GM18511 (cell line): Measurements from ENCODE around the gene ADAMTS14.
"Not testable (repeated sequence)": the region's sequence is repeated elsewhere in the genome, so short reads cannot be mapped to it uniquely, and the experiment has no call there.

Experiments
- ATAC-seq: cut with Tn5 transposase; IDR thresholded peaks from one replicate; pipeline ENCODE4 v1.9.1; 2021; ENCODE audit warnings: mild to moderate bottlenecking, moderate library complexity; ENCODE audit not compliant: unreplicated experiment

ADAMTS14 gene

DNA sequence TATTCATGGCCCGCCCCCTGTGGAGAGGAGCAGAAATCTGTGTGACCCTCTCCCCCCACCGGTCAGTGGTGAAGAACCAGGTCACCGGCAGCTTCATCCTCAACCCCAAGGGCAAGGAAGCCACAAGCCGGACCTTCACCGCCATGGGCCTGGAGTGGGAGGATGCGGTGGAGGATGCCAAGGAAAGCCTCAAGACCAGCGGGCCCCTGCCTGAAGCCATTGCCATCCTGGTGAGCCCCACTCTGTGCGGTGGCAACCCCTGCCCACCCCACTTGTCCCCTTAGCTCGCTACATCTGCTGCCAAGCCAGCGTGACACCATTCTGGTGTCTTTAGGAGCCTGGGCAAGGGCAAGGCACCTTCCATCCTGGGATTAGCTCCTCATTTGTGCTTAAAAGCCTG lies 77.5 kb downstream of the ADAMTS14 start:
- ATAC-seq, result no peak

DNA sequence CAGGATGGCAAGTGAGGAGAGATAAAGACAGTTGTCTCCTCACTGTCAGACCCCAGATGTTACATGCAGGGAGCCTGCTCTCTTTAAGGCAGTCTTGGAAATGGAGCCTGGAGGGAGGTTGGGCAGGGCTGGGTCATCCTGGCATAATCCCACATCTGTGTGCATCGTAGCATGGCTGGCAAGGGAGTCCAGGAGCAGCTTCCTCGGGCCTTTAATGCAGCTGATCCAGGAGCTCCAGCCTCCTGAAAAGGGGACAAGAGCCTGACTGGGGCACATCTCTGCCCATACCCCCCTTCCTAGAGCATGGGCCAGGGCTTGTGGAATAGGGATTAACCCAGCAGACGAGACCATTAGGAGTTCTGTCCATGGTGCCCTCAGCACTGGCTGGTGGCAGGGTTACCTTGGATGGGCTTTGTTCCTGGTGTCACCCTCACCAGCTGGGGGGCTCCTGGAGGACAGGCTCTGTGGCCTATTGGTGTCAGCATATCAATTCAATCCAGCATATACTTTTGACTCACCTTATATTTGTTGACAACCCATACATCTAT lies 77.9 kb downstream of the ADAMTS14 start:
- no peak for ATAC-seq

DNA sequence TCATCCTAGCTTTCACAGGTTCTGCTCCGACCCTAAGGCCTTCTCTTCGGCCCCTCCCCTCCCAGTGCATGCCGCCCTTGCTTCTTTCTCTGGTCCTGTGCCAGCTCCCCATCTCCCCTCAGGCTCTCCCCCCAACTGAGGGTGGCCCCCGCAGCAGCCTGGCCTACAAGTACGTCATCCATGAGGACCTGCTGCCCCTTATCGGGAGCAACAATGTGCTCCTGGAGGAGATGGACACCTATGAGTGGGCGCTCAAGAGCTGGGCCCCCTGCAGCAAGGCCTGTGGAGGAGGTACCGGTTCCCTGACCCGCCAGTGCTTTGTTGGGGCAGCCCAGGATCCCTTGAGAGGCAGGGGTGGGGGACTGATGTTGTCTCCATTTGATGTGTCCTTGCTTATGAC lies 79.0 kb downstream of the ADAMTS14 start:
- no peak for ATAC-seq

DNA sequence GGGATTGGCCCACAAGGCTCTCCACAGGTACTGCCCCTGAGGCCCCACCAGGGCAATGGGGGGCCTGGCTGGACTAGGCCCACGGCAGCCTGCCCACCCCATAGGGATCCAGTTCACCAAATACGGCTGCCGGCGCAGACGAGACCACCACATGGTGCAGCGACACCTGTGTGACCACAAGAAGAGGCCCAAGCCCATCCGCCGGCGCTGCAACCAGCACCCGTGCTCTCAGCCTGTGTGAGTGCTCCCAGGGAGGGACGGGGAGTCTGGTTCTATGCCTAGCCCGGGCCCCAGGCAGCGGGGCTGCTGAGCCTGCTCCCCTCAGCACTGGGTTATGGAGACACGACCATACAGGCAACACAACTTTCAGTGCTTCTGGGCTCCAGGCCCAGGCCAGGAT lies 79.7 kb downstream of the ADAMTS14 start:
- no peak for ATAC-seq

DNA sequence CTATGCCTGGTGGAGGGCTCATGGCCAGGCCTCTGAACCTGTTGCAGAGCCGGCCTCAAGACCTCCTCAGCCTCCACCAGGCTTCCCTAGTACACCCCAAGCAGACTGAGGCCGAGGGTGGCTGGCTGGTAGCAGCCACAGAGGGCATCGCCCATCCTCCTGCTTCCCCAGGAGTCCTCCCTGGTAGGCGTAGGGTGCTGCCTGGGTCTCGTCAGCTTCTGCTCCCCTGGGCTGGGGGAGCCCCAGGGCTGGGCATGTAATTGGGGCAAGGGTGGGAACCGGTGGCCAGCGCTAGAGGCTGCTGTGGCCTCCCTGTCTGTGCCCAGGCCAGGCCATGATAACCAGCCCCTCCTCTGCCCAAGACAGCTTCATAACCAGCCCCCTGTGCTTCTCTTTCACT lies 80.3 kb downstream of the ADAMTS14 start:
- no peak for ATAC-seq

DNA sequence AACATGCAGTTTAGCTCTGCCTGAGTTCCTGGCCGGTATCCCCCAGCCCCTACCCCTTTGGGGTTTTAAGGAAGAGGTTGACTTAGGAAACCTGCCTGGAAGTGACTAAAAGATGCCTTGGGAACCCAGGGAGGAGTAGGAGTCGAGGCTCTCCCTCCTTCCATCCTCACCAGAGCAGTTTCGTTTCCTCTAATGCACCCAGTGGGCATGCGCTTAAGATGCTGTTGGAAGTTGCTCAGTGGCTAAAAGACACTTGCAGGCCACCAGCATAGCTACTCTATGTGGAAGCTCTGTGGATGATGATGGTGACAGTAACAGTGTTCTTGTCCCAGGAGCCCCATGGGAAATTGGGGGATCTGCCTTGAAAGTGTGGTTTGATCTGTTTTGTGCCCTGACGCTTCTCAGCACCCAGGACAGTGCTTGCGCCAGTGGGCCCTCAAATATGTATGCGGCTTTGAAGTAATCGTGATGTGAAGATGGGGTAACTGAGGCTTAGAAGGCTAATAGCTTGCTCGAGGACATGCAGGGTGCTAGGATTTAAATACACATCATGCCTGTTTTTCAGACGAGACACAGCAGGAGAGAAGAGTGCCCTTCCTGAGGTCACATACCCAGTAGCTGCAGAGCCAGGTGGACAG lies 80.8 kb downstream of the ADAMTS14 start:
- ATAC-seq, result no peak

DNA sequence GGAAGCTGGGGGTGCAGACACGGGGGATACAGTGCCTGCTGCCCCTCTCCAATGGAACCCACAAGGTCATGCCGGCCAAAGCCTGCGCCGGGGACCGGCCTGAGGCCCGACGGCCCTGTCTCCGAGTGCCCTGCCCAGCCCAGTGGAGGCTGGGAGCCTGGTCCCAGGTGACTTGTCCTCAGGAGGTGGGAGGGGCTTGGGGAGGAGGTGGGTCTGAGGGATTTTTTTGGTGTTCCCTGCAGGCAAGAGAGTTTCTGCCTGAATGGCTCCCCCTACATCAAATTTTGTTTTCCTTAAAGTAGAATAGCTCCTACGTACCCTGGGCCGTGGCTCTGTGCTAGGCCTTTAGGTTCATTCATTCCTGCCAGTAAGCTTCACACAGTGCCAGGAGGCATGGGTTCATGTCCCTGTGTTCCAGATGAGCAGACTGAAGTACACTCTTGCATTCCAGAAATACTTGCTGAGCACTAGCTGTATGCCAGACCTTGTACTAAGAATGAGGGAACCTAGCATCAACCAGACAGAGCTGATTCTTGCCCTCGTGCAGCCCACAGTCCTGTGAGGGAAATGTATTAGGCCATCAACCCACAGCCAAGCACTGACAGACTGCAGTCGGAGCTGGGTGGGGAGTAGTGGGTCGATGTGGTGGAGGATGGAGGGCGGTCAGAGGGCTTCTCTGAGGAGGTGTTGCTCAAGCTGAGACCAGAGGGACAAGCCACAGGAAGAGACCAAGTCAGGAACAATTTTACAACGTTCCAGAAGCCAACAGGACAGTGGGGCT lies 81.7 kb downstream of the ADAMTS14 start:
- no peak for ATAC-seq

DNA sequence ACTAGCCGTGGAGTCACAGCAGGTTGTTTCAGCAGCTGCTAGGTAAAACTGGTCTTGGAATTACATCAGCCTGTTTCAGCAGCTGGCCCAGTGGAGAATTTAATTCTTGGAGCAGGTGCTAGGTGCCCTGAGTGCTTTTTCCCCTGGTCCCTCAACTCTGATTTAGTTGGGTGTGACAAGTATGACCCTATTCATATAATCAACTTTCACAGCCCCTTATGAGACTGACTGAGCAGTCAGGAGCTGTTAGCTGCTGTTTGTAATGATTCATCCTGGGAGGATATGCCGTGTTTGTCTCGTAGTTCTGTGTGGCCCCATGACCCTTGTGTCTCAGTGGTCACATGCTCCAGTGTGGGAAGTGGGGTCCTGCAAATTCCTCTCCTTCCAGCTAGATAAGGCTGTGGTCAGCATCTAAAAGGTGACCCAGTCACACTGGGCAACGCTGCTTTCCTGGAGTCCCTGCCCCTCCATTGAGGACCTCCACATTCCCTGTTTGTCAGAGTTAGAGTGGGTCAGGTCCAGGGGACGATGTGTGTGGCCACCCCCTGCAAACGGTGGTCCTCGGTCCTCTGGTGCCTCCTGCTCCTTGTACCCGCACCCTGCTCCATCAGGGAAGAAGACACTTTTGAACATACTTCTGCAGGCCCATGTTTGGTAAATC lies 84.5 kb downstream of the ADAMTS14 start:
- ATAC-seq, result no peak

DNA sequence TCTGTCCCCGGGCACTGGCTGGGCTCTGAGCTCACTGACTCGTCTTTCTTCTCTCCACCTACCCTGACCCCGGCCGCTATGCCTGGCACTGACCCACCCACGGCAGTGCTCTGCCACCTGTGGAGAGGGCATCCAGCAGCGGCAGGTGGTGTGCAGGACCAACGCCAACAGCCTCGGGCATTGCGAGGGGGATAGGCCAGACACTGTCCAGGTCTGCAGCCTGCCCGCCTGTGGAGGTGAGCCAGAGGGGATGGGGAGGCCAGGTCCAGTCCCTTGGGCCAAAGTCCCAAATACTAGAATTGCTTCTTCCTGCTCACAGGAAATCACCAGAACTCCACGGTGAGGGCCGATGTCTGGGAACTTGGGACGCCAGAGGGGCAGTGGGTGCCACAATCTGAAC lies 85.5 kb downstream of the ADAMTS14 start:
- no peak for ATAC-seq

DNA sequence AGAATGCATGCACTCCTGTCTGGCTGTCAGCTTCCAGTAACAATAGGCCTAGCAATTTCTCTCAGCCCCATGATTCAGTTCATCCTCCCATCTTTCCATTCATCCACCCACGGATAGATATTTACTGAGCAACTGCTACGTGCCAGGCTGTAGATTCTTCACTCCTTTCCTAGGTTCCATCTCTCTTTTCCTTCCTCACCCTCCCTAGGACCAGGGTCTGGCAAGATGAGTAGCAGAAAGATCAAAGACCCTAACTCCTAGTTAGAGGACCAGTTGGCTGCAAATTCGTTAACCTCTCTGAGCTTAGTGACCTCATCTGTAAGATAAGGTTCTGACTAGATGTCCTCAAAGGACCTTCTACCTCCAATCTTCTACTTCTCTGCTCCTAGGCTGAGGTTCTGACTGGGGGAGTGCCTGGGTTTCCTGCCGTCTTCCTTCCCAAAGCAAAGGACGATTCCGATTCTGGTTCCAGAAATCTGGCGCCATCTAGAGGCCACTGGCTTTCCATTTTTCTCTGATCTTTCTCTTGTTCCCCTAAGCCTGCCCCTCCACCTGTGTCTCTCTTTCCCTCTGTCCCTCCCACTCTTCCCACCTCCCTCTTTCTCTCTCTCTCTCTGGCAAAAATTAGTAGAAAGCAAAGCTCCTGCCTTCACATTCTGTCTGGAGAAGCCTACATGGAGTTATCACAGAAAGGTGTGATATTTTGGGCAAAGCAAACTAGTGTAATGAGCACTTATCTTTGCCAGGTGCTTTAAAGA lies 86.6 kb downstream of the ADAMTS14 start:
- ATAC-seq, result no peak

DNA sequence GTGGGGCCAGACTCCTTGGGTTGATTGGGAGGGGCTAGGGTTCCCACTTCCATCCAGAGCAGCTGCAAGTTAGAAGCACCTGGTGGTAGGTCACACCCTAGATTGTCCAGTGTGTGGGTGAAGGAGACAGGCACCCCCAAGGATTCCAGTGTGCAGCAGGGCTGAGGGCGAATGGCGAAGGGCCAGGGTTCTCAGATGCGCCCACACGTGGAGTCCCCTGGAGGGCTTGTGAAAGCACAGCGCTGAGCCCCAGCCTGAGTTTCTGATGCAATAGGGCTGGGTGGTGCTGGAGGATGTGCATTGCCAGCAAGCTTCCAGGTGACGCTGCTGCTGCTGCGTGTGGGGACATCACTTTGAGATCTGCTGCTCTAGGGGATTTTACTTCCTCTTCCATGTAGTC lies 87.5 kb downstream of the ADAMTS14 start:
- ATAC-seq, result no peak

DNA sequence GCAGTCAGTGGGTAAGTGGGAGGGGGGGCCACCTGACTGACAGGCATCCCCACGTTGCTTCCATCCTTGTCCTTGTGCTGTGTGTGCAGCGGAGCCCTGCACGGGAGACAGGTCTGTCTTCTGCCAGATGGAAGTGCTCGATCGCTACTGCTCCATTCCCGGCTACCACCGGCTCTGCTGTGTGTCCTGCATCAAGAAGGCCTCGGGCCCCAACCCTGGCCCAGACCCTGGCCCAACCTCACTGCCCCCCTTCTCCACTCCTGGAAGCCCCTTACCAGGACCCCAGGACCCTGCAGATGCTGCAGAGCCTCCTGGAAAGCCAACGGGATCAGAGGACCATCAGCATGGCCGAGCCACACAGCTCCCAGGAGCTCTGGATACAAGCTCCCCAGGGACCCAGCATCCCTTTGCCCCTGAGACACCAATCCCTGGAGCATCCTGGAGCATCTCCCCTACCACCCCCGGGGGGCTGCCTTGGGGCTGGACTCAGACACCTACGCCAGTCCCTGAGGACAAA lies 88.0 kb downstream of the ADAMTS14 start:
- no peak for ATAC-seq

DNA sequence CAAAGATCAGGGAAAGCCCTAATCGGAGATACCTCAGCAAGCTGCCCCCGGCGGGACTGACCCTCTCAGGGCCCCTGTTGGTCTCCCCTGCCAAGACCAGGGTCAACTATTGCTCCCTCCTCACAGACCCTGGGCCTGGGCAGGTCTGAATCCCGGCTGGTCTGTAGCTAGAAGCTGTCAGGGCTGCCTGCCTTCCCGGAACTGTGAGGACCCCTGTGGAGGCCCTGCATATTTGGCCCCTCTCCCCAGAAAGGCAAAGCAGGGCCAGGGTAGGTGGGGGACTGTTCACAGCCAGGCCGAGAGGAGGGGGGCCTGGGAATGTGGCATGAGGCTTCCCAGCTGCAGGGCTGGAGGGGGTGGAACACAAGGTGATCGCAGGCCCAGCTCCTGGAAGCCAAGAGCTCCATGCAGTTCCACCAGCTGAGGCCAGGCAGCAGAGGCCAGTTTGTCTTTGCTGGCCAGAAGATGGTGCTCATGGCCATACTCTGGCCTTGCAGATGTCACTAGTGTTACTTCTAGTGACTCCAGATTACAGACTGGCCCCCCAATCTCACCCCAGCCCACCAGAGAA lies 88.8 kb downstream of the ADAMTS14 start:
- ATAC-seq, result no peak

DNA sequence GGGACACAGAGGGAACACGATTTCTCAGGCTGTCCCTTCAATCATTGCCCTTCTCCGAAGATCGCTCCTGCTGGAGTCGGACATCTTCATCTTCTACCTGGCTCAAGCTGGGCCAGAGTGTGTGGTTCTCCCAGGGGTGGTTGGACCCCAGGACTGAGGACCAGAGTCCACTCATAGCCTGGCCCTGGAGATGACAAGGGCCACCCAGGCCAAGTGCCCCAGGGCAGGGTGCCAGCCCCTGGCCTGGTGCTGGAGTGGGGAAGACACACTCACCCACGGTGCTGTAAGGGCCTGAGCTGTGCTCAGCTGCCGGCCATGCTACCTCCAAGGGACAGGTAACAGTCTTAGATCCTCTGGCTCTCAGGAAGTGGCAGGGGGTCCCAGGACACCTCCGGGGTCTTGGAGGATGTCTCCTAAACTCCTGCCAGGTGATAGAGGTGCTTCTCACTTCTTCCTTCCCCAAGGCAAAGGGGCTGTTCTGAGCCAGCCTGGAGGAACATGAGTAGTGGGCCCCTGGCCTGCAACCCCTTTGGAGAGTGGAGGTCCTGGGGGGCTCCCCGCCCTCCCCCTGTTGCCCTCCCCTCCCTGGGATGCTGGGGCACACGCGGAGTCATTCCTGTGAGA lies 89.5 kb downstream of the ADAMTS14 start:
- ATAC-seq, result no peak

DNA sequence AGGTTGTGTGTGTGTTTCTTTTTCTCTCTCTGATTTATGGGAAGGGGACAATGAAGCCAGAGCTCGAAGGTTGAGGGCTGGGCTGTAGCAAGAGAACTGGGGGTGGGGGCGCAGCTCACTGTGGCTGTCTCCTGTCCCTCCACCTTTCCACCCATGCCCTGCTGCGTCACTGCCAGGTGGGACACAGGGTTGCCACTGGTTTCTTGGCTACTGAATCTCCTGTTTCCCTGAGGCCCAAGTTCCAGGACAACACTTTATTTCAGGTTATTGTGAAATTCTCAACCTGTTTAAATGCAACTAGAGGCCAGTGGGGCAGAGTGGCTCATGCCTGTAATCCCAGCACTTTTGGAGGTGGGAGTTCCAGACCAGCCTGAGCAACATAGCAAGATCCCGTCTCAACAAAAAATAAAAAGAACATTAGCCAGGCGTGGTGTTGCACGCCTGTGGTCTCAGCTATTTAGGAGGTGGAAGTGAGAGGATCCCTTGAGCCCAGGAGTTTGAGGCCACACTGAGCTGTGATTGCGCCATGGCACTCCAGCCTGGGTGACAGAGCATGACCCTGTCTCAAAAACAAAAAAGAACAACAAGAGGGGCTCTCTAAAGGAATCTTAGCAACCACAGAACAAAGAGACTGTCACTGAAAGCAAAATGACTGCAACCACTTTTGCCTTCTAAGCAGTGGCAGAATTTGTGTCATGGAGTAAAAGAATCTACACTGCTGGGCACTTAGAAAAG lies 90.3 kb downstream of the ADAMTS14 start:
- no peak for ATAC-seq

DNA sequence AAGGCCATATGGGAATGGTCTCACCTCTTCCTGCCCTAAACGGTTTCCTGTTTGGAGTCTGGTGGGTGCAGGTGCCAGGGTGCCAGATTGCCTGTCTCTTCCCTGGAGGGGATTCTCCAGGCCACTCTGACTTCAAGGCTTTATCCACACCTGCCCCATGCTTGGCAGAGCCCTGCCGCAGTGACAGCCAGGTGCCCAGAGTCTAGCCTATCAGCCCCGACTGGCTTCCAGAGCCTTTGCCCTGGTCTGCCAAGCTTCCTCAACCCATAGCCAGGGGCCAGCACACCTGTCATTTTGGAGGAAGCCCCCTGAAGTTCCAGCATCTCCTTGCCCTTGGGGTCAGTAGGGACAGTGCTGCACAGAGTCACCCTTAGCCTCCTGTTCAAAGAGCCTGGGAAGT lies 91.3 kb downstream of the ADAMTS14 start:
- no peak for ATAC-seq

DNA sequence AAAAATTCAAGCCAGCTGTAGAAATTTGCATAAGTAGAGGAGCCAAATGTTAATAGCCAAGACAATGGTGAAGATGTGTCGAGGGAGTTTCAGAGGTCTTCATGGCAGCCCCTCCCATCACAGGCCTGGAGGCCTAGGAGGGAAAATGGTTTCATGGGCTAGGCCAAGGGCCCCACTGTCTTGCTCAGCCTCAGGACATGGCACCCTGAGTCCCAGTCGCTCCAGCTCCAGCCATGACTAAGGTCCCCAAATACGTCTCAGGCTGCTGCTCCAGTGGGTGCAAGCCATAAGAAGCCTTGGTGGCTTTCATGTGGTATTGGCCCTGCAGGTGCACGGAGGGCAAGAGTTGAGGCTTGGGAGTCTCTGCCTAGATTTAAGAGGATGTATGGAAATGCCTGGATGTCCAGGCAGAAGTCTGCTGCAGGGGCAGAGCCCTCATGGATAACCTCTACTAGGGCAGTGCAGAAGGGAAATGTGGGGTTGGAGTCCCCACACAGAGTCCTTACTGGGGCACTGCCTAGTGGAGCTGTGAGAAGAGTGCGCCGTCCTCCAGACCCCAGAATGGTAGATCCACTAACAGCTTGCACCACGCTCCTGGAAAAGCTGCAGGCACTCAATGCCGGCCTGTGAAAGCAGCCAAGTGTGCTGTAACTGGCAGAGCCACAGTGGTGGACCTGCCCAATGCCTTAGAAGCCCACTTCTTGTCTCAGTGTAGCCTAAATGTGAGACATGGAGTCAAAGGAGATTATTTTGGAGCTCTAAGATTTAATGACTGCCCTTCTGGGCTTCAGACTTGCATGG lies 93.7 kb downstream of the ADAMTS14 start:
- ATAC-seq, result no peak

DNA sequence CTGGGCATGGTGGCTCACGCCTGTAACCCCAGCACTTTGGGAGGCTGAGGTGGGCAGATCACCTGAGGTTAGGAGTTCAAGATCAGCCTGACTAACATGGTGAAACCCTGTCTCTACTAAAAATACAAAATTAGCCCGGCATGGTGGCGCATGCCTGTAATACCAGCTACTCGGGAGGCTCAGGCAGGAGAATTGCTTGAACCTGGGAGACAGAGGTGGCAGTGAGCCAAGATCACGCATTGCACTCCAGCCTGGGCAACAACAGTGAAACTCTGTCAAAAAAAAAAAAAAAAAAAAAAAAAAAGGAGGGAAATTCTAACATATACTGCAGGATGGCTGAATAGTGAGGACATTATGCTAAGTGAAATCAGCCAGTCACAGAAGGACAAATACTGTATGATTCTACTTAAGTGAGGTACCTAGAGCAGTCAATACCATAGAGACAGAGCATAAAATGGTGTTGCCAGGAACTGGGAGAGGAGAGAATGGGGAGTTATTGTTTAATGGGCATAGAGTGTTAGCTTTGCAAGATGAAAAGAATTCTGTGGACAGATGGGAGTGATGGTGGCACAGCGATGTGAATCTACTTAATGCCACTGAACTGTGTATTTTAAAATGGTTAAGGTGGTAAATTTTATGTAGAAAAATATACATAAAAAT lies 95.8 kb downstream of the ADAMTS14 start:
- ATAC-seq, result not testable (repeated sequence)
